UCSD-AML1 (cell line): ENCODE measurements around the gene PTHLH.

Source experiments
- DNase-seq: peaks from one replicate; lab custom pipeline; 2025; ENCODE audit not compliant: unreplicated experiment; lab: John Stamatoyannopoulos, UW

The PTHLH gene

GRCh38 chr12:27972721-27973120 is at the start of gene PTHLH:
Gene PTHLH, minus strand, starts transcription at chr12:27972733. Its CDS starts 3,239 bp downstream, at chr12:27969494.
- DNase-seq: no peak

- DNase-seq: no peak
These were observed 49.2 kb upstream of the PTHLH start for GRCh38 chr12:28021704-28022103.

- DNase-seq: no peak
These were observed 45.3 kb upstream of the PTHLH start for GRCh38 chr12:28017873-28018255.

GRCh38 chr12:28017126-28017872 is 44.8 kb upstream of the PTHLH start:
- DNase-seq: no peak

GRCh38 chr12:28015165-28015564 is 42.6 kb upstream of the PTHLH start:
- no peak for DNase-seq

GRCh38 chr12:28014196-28014595 is 41.7 kb upstream of the PTHLH start:
- no peak for DNase-seq

GRCh38 chr12:28012333-28012918 is 39.9 kb upstream of the PTHLH start:
- DNase-seq: no peak

- no peak for DNase-seq
These were observed 37.5 kb upstream of the PTHLH start for GRCh38 chr12:28010036-28010435.

- no peak for DNase-seq
These were observed 27.4 kb upstream of the PTHLH start for GRCh38 chr12:27999970-28000369.

- no peak for DNase-seq
These were observed 27.0 kb upstream of the PTHLH start for GRCh38 chr12:27999521-27999920.

GRCh38 chr12:27998658-27999057 is 26.1 kb upstream of the PTHLH start:
- DNase-seq: no peak

- no peak for DNase-seq
These were observed 25.6 kb upstream of the PTHLH start for GRCh38 chr12:27998170-27998569.

- no peak for DNase-seq
These were observed 24.2 kb upstream of the PTHLH start for GRCh38 chr12:27996761-27997160.

- DNase-seq: no peak
These were observed 22.9 kb upstream of the PTHLH start for GRCh38 chr12:27995406-27995805.

GRCh38 chr12:27988594-27989233 is 16.2 kb upstream of the PTHLH start:
- DNase-seq: no peak

GRCh38 chr12:27987331-27987730 is 14.8 kb upstream of the PTHLH start:
- DNase-seq: no peak

- no peak for DNase-seq
These were observed 11.7 kb upstream of the PTHLH start for GRCh38 chr12:27984275-27984674.

- no peak for DNase-seq
These were observed 10.4 kb upstream of the PTHLH start for GRCh38 chr12:27982951-27983350.

GRCh38 chr12:27982385-27982784 is 9.9 kb upstream of the PTHLH start:
- no peak for DNase-seq

- DNase-seq: no peak
These were observed 9.3 kb upstream of the PTHLH start for GRCh38 chr12:27981874-27982273.

- DNase-seq: no peak
These were observed 6.6 kb upstream of the PTHLH start for GRCh38 chr12:27979145-27979544.
